HCT116 (cell line): ENCODE data around the gene CPN2. TPM values are rescaled to one million over a fixed set of nuclear protein-coding genes. Genes with fewer than 3 reads are reported as not detected.
A peak's percentile ranks its signal among the peaks of the same experiment; 100 is the strongest.

Experiments
- ATAC-seq: fragments of 200-7000 bp; cut with Tn5 transposase; 2 replicates; pipeline ENCODE4 v1.9.1; 2020; ENCODE audit warnings: mild to moderate bottlenecking, moderate library complexity
- BruUV-seq: library from RNA; stranded (reverse); fragments of 400-500 nt; replicated peaks from 2 replicates; lab custom pipeline; 2021; lab: Mats Ljungman, UMichigan
- CTCF ChIA-PET: fragments of 300-600 bp; sonication (Branson Sonifier 250); formaldehyde crosslinking; loops from one replicate; lab custom pipeline; 2021; ENCODE audit warnings: antibody characterized with exemption; lab: Charles Lee
- POLR2A ChIA-PET: fragments of 300-600, 350-600 bp; sonication (Branson Sonifier 250); formaldehyde crosslinking; loops from one replicate; lab custom pipeline; 2021; ENCODE audit warnings: antibody characterized with exemption; lab: Charles Lee
- RAD21 ChIA-PET, 2 experiments: fragments of 300-600 bp; sonication (Branson Sonifier 250); formaldehyde crosslinking; loops; one replicate each; lab custom pipeline; 2023; ENCODE audit warnings: low total read pairs in 2 of 2; ENCODE audit not compliant: uncharacterized antibody in 2 of 2, unreplicated experiment in 2 of 2, low non-redundant PET in 1 of 2; lab: Charles Lee
- DNase-seq: peaks from one replicate; pipeline ENCODE4 v3.0.0-alpha.2; 2010; ENCODE audit warnings: low read depth, low spot score
- H2AFZ ChIP-seq: fragments of 200-600 bp; shearing (Covaris generic), sonication (generic); 2 replicates; pipeline ENCODE4 v1.6.1; 2017; ENCODE audit warnings: low read depth, mixed run types, mixed read lengths, antibody characterized with exemption, low read length; ENCODE audit not compliant: poor library complexity, severe bottlenecking
- H3K27ac ChIP-seq: 2 replicates; pipeline ENCODE4 v1.5.1; 2012; ENCODE audit warnings: low read depth, low read length
- H3K27me3 ChIP-seq: fragments of 200-600 bp; sonication (generic); 2 replicates; pipeline ENCODE4 v1.6.1; 2016; ENCODE audit warnings: mixed run types, low read length, mixed read lengths; ENCODE audit not compliant: insufficient read depth
- H3K36me3 ChIP-seq, 2 experiments: fragments of 200-500 bp in 1 of 2; fragments of 200-600 bp in 1 of 2; sonication (Bioruptor generic) in 1 of 2; sonication (generic) in 1 of 2; 2 replicates each; pipeline versions ENCODE4 v1.5.1 to v1.6.1; 2014 to 2016; ENCODE audit warnings: low read length in 2 of 2, inconsistent platforms in 1 of 2, mixed read lengths in 1 of 2, mixed run types in 1 of 2; ENCODE audit not compliant: insufficient read depth in 2 of 2, control insufficient read depth in 1 of 2
- H3K4me1 ChIP-seq, 2 experiments: fragments of 200-600 bp in 1 of 2; sonication (generic) in 1 of 2; 2 replicates each; pipeline versions ENCODE4 v1.5.1 to v1.6.1; 2012 to 2017; ENCODE audit warnings: low read length in 2 of 2, inconsistent platforms in 1 of 2, mild to moderate bottlenecking in 1 of 2, mixed read lengths in 1 of 2, mixed run types in 1 of 2, moderate library complexity in 1 of 2; ENCODE audit not compliant: insufficient read depth in 2 of 2, control insufficient read depth in 1 of 2
- H3K4me2 ChIP-seq: fragments of 200-600 bp; sonication (generic); 2 replicates; pipeline ENCODE4 v1.6.1; 2017; ENCODE audit warnings: mixed run types, low read length, mixed read lengths
- H3K4me3 ChIP-seq, 2 experiments: fragments of 200-600 bp in 1 of 2; sonication (generic) in 1 of 2; replicated peaks in 1 of 2; 2 replicates each; pipeline ENCODE4 v1.5.1; 2011 to 2016; ENCODE audit warnings: low read length in 2 of 2, control low read depth in 1 of 2, low read depth in 1 of 2, mild to moderate bottlenecking in 1 of 2, mixed read lengths in 1 of 2, mixed run types in 1 of 2
- H3K79me2 ChIP-seq: fragments of 200-600 bp; sonication (generic); 2 replicates; pipeline ENCODE4 v1.6.1; 2017; ENCODE audit warnings: mild to moderate bottlenecking, mixed run types, low read length, moderate library complexity, mixed read lengths; ENCODE audit not compliant: insufficient read depth
- H3K9ac ChIP-seq: fragments of 200-600 bp; sonication (generic); 2 replicates; pipeline ENCODE4 v1.6.1; 2016; ENCODE audit warnings: low read length, mixed read lengths
- H3K9me2 ChIP-seq: fragments of 200-600 bp; sonication (generic), shearing (Covaris generic); 2 replicates; pipeline ENCODE4 v1.6.1; 2017; ENCODE audit warnings: mixed run types, mild to moderate bottlenecking, moderate library complexity; ENCODE audit not compliant: insufficient read depth
- H3K9me3 ChIP-seq, 2 experiments: fragments of 200-500 bp in 1 of 2; fragments of 200-600 bp in 1 of 2; sonication (Bioruptor generic) in 1 of 2; sonication (generic) in 1 of 2; 2 replicates each; pipeline ENCODE4 v1.6.1; 2014 to 2017; ENCODE audit warnings: low read length in 2 of 2, mixed read lengths in 2 of 2, inconsistent platforms in 1 of 2, low read depth in 1 of 2, mild to moderate bottlenecking in 1 of 2, mixed run types in 1 of 2, moderate library complexity in 1 of 2; ENCODE audit not compliant: control insufficient read depth in 1 of 2, insufficient read depth in 1 of 2
- H4K20me1 ChIP-seq: fragments of 200-600 bp; sonication (generic), shearing (Covaris generic); 2 replicates; pipeline ENCODE4 v1.6.1; 2017; ENCODE audit warnings: mixed run types, mild to moderate bottlenecking, moderate library complexity; ENCODE audit not compliant: insufficient read depth
- ATF3 ChIP-seq: IDR thresholded peaks from 2 replicates; pipeline ENCODE4 v1.6.1; 2012
- CBX3 ChIP-seq: IDR thresholded peaks from 2 replicates; pipeline ENCODE4 v1.6.1; 2012; ENCODE audit warnings: low read depth
- CEBPB ChIP-seq: IDR thresholded peaks from 2 replicates; pipeline ENCODE4 v1.6.1; 2012; ENCODE audit warnings: low read depth
- CTCF ChIP-seq, 3 experiments: fragments of 200-600 bp in 1 of 3; sonication (generic) in 1 of 3; IDR thresholded peaks in 2 of 3; conservative IDR thresholded peaks in 1 of 3; 2 replicates each; pipeline ENCODE4 v1.5.1; 2012 to 2017; ENCODE audit warnings: low read depth in 2 of 3, low read length in 2 of 3, antibody characterized with exemption in 1 of 3, borderline replicate concordance in 1 of 3, control low read depth in 1 of 3, mild to moderate bottlenecking in 1 of 3, mixed read lengths in 1 of 3, mixed run types in 1 of 3, moderate library complexity in 1 of 3; ENCODE audit not compliant: insufficient read depth in 1 of 3
- ELF1 ChIP-seq: IDR thresholded peaks from 2 replicates; pipeline ENCODE4 v1.6.1; 2012; ENCODE audit warnings: low read depth, borderline replicate concordance
- EZH2 ChIP-seq: fragments of 200-600 bp; sonication (generic); IDR thresholded peaks from 2 replicates; pipeline ENCODE4 v1.6.1; 2017; ENCODE audit warnings: antibody characterized with exemption, mixed run types
- EZH2phosphoT487 ChIP-seq: fragments of 200-600 bp; IDR thresholded peaks from 2 replicates; pipeline ENCODE4 v1.6.1; 2018; ENCODE audit warnings: antibody characterized with exemption, borderline replicate concordance
- JUND ChIP-seq: IDR thresholded peaks from 2 replicates; pipeline ENCODE4 v1.6.1; 2012
- SP1 ChIP-seq: IDR thresholded peaks from 2 replicates; pipeline ENCODE4 v1.6.1; 2012; ENCODE audit warnings: low read depth
- SRF ChIP-seq: IDR thresholded peaks from 2 replicates; pipeline ENCODE4 v1.6.1; 2012; ENCODE audit warnings: low read depth
- YY1 ChIP-seq: IDR thresholded peaks from 2 replicates; pipeline ENCODE4 v1.6.1; 2011; ENCODE audit warnings: low read length, low read depth, moderate library complexity, mild to moderate bottlenecking; ENCODE audit not compliant: insufficient replicate concordance; ENCODE audit errors: extremely low read depth
- ZBTB33 ChIP-seq: IDR thresholded peaks from 2 replicates; pipeline ENCODE4 v1.6.1; 2011; ENCODE audit warnings: mild to moderate bottlenecking, low read length, moderate library complexity; ENCODE audit not compliant: insufficient replicate concordance; ENCODE audit errors: extremely low read depth
- intact Hi-C: fragments of 100-400 bp; cut with micrococcal nuclease; formaldehyde crosslinking; loops from 2 replicates; pipeline ENCODE4 v1.10.0; 2022
- total RNA-seq: library from RNA; stranded (reverse); gene quantifications from one replicate; pipeline ENCODE4 v1.2.1, GENCODE V29; 2021; ENCODE audit not compliant: unreplicated experiment

The CPN2 gene
- total RNA-seq, 1 experiment from 2014 or later = not detected

GRCh38 chr3:194296454-194297263 is 54.5 kb downstream of the CPN2 start (continued):
- TF ChIP-seq CTCF (IDR thresholded peaks at IDR 0.05 in 2 of 3, conservative IDR thresholded peaks at IDR 0.05 in 1 of 3; ENCODE audit: borderline replicate concordance in 1 of 3, insufficient read depth in 1 of 3, low read depth in 2 of 3, low read length in 2 of 3) = no peak
- TF ChIP-seq SP1 = peak; percentile 96
- TF ChIP-seq ATF3 = no peak
- TF ChIP-seq YY1 = no peak
- TF ChIP-seq CBX3 = peak; percentile 95

- no peak for ATAC-seq
- H3K4me1 ChIP-seq = peaks cover 62 to 71% of the 10 kb centered on the region in 2 experiments
- no peak overlapping the region; the same call in 1 of the 2 replicates for H3K4me2 ChIP-seq
- H3K4me3 ChIP-seq = no peak overlapping the region
- no peaks in the 10 kb centered on the region for H3K79me2 ChIP-seq
- H3K36me3 ChIP-seq = no peaks in the 10 kb centered on the region
- no peaks in the 10 kb centered on the region for H3K9me2 ChIP-seq
- ChIA-PET CTCF (interaction anchor here (1.1 kb wide), 1 partner anchor 21 kb away, joined by 5 read pairs; no protein-coding TSS in a partner anchor), RAD21 (no interaction called here), POLR2A (interaction anchor here (0.6 to 1.5 kb wide), 3 partner anchors 19 to 159 kb away, joined by 3 to 4 read pairs (median 3); partner anchors contain the start of gene HES1)
- DNase-seq = no peak
- H3K27ac ChIP-seq = peak overlapping the region; percentile 18; the same call in 1 of the 2 replicates
- H3K27me3 ChIP-seq = no peaks in the 10 kb centered on the region
- no TSS peak for BruUV-seq
- H4K20me1 ChIP-seq = no peaks in the 10 kb centered on the region
- no peak overlapping the region for H2AFZ ChIP-seq
- H3K9ac ChIP-seq = 0 out of 2 replicates have a peak overlapping the region, but pooled peaks have one; percentile 5
- H3K9me3 ChIP-seq = peaks cover 0 to 5% of the 10 kb centered on the region in 2 experiments; a peak in 1 of 4 replicates
- intact Hi-C loops = loop anchor here (5.0 kb wide), 1 partner anchor 138 kb away; no protein-coding TSS in a partner anchor
- no peak for TF ChIP-seq EZH2
- no peak for TF ChIP-seq SRF
- TF ChIP-seq EZH2phosphoT487 = no peak
- no peak for TF ChIP-seq ZBTB33
- no peak for TF ChIP-seq CEBPB
- TF ChIP-seq ELF1 = no peak
- no peak for TF ChIP-seq JUND
- no peak for TF ChIP-seq CTCF (IDR thresholded peaks at IDR 0.05 in 2 of 3, conservative IDR thresholded peaks at IDR 0.05 in 1 of 3; ENCODE audit: borderline replicate concordance in 1 of 3, insufficient read depth in 1 of 3, low read depth in 2 of 3, low read length in 2 of 3)
Measured at GRCh38 chr3:194294895-194295214, 56.3 kb downstream of the CPN2 start.
